IMR-90 (cell line): ENCODE results near the gene TTI1.

Experiments
- BHLHE40 ChIP-seq: fragments of 150-350 bp; IDR thresholded peaks from 2 replicates; pipeline ENCODE4 v1.6.1; 2016; ENCODE audit warnings: mild to moderate bottlenecking, low read depth, low read length
- CTCF ChIP-seq: conservative IDR thresholded peaks from 2 replicates; pipeline ENCODE4 v1.5.1; 2012; ENCODE audit warnings: mild to moderate bottlenecking, low read depth, low read length, improper control_type of control experiment
- MXI1 ChIP-seq: IDR thresholded peaks from 2 replicates; pipeline ENCODE4 v1.6.1; 2012; ENCODE audit warnings: low read depth, mild to moderate bottlenecking, low read length, moderate library complexity, borderline replicate concordance
- NFE2L2 ChIP-seq: fragments of 150-350 bp; IDR thresholded peaks from 2 replicates; pipeline ENCODE4 v1.6.1; 2016; ENCODE audit warnings: low read depth, mild to moderate bottlenecking, low read length
- POLR2A ChIP-seq: IDR thresholded peaks from 2 replicates; pipeline ENCODE4 v1.6.1; 2012; ENCODE audit warnings: mild to moderate bottlenecking, low read depth, low read length
- RAD21 ChIP-seq: IDR thresholded peaks from 2 replicates; pipeline ENCODE4 v1.6.1; 2012; ENCODE audit warnings: low read length, improper control_type of control experiment
- USF2 ChIP-seq: fragments of 150-350 bp; IDR thresholded peaks from 2 replicates; pipeline ENCODE4 v1.6.1; 2017; ENCODE audit warnings: mild to moderate bottlenecking, antibody characterized with exemption, low read length, low read depth

- TF ChIP-seq CTCF: no peak
- no peak for TF ChIP-seq BHLHE40
- TF ChIP-seq RAD21: no peak
- TF ChIP-seq MXI1: no peak
- TF ChIP-seq NFE2L2: no peak
- TF ChIP-seq USF2: no peak
- no peak for TF ChIP-seq POLR2A
These were observed 95.0 kb downstream of the TTI1 start for GRCh38 chr20:37938181-37938750.
